HG03135 (cell line): ENCODE results near the gene PRLH.
"Not testable (repeated sequence)": the region's sequence is repeated elsewhere in the genome, so short reads cannot be mapped to it uniquely, and the experiment has no call there.

ENCODE experiments used
- ATAC-seq: cut with Tn5 transposase; IDR thresholded peaks from one replicate; pipeline ENCODE4 v1.9.1; 2021; ENCODE audit warnings: mild to moderate bottlenecking, moderate library complexity; ENCODE audit not compliant: unreplicated experiment

The PRLH gene

DNA sequence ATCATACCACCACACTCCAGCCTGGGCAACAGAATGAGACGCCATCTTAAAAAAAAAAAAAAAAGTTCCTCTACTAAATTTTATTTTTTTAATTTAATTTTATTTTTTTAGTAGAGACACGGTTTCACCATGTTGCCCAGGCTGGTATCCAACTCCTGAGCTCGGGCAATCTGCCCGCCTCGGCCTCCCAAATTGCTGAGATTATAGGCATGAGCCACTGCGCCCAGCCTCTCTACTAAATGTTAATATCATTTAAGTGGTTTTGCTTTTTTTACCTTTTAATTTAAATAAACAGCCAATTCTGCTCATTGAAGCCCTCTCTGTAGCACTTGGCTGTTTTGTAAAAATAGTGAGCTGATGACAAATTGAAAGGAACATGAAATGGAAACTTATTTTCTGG lies 15.0 kb downstream of the PRLH start:
- no peak for ATAC-seq

DNA sequence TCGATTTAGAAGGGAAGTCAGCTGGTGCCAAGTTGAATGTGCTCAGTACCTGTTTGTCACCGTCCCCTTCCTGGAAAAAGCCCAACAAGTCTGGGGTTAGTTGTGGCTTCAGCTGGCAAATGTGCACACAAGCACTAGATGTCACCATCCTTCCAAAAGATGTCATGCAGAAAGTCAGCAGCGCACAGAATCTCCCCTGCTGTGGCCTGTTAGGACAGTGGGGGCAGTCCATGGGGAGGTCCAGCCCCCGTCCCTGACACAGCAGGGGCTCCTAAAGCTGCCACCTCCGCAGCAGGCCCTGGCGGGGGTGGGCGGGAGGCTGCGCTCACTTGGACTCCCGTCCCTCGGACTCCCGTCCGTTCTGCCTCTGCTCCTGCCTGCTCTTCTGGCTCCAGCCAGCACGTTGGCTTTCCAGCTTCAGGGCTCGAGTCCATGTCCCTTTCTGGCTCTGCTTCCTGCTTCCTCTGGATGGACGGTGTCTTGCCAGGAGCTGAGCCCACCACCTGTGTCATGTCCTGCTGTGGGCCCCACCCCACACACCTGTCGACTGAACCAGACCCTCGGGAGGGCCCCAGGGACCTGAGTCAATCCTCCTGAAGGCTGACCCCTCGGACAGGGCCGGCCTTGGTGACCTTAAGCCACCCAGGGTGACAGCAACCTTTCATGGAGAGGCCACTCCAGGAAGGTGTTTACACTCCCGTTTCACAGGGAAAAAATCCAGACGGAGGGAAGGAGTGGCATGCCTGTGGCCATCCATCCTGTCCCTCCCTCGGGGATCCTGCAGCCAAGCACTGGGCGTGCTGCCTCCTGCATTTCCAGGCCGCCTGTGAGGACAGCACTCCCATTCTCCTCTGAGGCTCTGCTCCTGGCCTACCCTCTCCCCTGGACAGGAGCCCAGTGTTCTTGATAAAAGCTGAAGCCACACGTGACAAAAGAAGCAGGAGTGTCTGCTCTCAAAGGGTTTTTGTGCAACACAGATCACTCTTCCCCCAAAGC lies 15.7 kb downstream of the PRLH start:
- no peak for ATAC-seq

DNA sequence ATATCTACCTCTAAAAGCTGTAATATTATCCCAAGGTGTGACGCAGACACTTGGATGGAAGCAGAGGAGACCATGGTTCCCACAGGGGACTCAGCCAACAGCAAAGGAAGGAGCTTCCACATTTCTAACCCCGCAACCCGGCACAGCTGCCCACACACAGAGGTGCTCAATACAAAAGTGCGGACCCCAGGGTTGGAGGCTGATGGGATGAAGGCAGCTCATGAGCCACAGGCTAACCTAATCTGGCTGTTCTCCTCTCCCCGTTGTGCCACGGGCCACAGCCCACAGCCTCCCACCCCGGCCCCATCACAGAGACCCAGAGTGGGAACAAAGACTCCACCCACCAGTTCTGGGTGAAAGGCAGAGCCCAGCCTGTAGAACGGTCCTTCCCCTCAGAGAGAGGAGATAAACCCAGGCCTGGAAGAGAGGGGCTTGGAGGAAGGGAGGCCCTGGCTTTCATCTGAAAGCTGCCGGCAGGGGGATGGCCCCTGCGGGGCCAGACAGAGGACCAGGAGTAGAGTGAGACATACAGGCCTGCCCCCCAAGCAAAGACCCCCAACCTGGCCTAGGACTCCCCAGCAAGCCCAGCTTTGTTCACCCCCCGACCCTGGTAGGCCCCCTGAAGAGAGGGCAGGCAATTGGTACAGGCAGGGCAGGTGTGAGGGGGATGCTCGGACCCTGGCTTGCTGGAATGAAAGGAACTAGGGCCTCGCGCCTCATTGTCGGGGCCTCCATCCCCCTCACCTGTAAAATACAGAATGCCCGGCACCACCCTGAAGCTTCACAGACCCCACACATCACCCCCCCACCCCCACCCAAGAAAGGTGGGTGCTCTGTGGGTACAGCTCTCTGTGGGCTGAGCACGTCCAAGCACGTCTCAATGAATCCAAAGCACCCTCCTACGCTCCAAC lies 17.3 kb downstream of the PRLH start:
- no peak for ATAC-seq

DNA sequence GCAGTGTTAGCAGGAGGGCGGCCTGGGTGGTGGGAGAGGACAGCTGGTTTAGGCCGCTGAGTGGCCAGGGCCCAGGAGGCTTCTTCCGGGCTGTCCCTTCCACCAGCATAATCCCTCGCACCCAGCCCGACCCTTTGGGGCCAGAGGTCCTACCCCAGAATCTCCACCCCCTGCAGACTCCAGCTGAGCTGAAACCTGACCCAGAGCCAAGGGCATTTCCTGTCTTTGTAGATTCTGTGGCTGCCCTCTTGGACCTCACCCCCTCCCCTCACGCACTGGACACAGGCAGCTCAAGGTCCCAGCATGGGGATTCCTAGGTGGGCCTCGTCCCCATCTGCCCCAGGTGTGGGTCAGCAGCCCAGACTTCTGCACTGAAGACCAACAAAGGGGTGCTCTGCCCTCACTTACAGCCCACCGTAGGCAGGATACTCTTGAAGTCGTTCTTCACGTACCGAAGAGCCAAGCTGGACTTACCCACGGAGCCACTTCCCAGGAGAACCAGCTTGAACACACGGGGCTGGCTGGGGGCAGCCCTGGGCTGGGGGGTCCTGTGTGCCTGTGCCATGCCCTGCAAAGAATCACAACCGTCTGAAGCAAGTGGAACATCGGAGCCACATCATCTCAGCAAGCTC lies 19.3 kb downstream of the PRLH start:
- ATAC-seq, result no peak

DNA sequence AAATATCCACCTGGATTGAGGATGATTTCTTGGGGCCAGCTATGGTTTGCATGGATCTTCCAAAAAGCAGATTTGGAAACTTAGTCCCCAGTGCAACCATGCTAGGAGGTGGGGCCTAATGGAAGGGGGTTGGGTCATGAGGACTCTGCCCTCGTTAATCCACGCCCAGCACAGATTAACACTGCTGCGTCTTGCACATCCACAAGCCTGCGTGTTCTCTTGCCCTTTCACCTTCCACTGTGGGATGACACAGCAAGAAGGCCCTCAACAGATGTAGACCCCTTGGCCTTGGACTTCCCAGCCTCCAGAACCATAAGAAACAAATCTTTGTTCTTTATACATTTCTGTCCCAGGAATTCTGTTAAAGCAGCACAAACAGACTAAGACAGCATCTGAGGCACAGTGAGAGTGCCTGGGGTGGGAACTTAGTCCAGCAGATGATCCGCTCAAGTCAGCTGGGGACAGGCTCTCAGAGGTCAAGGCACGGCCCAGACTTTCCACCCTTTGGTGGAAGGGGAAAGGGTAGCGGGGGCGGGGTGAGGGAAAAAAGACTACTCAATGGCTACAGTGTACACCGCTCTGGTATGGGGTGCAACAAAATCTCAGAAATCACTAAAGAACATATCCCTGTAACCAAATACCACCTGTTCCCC lies 21.8 kb downstream of the PRLH start:
- no peak for ATAC-seq

DNA sequence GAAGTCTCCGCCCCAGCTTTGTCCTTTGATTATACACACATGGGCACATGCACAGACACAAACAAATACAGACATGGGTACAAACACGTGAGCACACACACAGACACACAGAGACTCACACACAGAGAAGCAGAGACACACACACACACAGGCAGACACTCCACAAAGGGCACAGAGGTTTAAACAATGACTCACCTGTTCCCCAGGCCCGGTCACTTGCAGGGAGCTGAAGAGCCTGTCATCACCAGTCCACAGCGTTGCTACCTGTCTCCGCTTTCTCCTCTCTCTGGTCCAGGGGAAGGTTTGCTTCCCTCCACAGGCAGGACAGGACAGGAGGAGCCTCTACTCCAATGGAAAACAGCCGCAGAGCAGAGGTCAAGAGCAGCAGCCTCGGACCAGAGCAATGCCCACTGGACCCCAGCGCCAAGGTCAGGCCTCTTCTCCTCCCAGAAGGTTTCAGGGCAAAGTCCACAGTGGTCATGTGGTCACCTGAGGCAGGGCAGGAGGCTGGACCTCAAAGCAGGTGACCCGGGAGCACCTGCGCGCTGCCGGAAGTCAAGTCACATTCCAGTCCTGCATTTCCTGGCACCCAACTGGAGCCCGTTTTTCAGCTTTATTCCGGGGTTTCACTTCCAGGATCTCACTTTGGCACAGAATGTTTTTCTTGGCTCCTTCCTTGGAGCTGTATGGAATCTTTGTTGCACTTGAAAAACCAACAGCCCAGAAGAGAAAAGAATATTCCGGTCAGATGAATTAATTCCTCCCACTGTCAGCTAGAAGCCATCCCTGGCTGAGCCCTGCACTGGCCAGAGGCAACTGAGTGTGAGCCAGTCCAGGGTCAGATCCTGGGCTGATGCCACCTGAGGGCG lies 24.1 kb downstream of the PRLH start, which contains the start of gene RAB17:
RAB17 (minus strand) TSS at position 463 of the 869 bp plus-strand sequence. CDS start 4,580 bp downstream, outside the sequence.
- no peak for ATAC-seq

DNA sequence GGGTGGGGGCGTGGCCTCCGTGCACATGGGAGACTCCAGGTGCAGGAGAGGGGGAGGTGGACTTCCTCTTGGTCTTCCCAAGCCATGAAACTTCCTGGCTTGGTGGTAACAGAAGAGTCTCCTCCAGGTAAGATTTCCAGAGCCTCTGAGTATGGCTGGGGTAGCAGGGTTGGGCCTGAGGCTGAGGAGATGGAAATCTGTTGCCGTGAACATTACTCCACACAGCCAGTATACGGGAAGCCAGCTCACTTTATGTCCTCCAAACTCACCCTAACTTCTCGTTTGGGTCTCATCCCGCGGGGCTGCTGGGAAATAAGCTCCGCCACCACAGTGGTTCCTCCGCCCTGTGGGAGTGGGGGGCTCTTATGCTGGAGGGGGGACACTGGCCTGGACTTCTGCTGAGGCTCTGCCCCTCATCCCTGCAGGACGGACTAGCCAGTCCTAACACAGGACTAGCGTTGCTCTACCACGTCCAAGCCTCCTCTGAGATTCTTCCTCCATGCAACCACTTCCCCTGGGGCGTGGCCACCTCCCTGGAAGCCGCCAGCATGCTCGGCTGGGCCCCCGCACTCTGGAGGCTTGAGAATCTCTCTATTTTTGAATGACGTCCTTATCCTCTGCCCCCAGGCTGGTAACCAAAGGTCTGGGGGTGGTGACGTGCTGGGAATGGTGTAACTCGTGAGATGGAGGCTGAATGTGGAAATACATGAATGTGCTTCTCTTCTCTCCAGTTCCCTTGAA lies 24.9 kb downstream of the PRLH start:
- no peak for ATAC-seq

DNA sequence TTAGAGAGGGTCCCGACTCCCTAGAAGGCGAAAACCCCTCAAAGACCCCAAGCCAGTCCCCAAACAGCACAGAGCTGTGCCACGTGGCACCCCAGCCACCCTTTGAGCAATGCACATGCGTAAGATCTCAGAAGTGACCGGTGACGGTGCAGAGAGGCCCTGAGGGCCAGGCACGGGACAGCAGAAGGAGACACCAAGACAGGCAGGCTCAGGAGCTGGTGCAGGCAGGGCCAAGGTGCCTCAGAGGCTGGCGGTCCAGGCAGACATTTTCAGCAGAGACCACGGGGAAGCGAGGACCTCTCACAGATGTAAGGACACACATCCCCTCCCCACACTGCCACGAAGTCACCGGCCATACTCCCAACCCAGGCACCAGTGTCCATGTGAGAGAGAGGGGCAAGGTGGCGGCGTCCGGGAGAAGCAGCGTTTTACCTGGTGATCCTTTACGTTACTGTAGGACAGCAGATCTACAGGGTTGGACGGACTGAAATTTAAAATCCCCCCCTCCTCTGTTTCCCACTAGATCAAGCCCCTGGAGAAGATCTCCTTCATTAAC lies 26.1 kb downstream of the PRLH start:
- ATAC-seq, result no peak

DNA sequence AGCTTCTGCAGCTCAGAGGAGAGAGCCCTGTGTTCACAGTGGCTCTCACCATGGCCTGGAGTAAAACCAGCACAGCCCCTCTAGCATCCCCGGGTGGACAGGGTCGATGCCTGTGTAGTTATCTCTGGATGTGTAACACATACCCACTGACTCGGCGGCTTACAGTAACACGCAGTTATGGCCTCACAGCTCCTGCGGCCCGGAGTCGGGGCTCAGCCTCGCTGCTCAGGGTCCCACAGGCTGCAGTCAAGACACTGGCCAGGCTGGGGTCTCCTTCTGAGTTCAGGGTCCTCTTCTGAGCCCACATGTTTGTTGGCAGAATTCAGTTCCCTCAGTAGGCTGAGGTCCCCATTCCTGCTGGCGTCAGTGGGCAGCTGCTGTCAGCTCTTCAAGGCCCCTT lies 26.7 kb downstream of the PRLH start:
- ATAC-seq, result no peak

DNA sequence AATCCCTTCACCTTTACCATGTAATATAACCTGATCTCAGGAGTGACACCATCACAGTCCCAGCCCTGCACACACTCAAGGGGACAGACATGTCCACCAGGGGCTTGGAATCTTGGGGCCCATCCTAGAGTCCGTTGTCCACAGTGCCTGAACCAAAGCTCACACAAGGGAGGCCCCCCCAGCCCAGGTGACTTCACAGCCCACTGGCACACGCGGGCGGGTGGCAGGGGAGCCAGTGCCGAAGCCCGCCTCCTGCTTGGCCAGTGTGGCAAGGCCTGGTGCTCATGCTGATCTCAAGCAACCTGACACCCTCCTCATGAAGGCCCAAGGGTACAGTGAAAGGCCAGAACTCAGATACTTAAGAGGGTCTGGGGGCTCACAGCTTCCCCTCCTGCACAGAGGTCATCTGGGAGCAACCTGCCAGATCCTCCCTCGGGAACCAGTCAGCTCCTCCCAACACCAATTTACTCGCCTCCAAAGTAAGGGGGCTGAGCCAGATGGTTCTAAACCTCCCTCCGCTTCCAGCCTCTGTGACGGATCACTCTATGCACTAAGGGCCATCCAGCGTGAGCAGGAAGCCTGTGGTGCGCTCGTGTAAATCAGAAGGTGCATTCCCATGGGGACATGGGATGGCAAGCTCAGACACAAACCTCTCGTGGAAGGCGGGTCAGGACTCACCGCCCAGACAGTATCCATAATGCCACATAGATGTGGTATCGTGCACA lies 27.4 kb downstream of the PRLH start:
- ATAC-seq, result no peak

DNA sequence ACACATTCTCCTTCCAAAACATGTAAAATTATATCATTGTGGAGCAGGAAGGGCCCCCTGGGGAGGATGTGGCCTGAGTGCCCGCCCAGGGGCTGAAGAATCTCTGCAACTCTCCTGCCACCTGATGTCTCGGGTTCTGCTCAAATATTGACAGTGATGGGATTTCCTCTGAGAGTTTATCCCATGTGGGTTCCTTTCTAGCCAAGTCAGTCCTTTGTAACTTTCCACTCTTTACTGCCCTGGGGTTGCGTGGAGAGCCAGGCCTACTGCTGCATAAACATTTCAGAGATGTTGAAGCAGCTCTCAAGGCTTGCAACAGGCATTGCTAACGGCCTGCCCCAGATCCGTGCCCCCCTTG lies 28.1 kb downstream of the PRLH start:
- no peak for ATAC-seq

DNA sequence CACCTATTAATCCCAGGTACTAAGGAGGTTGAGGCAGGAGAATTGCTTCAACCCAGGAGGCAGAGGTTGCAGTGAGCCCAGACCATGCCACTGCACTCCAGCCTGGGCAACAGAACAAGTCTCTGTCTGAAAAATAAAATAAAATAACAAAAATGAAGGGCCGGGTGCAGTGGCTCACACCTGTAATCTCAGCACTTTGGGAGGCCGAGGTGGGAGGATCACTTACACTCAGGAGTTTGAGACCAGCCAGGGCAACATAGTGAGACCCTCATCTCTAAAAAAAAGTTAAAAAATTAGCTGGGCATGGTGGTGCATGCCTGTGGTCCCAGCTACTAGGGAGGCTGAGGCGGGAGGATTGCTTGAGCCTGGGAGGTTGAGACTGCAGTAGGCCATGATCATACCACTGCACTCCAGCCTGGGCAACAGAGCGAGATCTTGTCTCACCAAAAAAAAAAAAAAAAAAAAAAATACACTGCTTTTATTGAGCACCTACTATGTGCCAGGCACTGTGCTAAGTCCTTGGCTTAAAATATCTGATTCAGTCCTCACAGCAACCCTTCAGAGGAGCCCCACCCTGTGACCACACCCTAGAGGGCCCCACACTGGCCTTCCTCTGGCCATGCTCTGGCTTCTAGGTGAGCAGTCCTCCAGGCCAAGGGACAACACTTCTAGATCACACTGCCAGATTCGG lies 29.6 kb downstream of the PRLH start:
- not testable (repeated sequence) for ATAC-seq

DNA sequence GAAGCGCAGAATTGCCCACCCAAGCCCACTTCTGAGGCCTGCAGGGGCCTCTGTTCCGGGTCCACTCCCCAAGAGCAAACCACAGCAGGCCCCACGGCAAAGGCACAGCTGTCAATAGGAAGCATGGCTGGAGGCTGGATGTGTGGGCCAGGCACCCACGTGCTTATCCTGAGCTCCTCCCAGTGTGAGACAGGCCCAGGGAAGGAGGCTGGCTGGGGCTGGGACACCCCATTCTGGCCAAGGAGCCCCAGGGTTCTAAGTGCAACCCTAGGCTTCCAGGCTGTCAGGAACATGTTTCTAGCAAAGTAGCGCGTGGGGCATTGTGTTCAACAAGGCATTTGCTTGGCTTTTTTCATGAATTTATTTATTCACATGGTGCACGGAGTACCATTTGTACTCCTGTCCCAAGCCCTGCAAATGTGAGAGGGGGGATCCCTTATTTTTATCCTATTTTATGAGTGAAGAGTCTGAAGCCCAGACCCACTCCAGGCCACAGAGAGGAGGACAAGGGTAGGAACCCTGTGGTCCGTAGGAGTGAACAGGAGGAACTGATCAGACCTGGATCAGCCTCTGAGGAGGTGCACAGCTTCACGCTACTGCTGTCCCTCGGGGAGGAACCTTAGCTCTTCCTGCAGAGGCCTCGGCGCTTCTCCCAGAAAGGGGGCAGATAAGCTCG lies 30.3 kb downstream of the PRLH start:
- no peak for ATAC-seq

DNA sequence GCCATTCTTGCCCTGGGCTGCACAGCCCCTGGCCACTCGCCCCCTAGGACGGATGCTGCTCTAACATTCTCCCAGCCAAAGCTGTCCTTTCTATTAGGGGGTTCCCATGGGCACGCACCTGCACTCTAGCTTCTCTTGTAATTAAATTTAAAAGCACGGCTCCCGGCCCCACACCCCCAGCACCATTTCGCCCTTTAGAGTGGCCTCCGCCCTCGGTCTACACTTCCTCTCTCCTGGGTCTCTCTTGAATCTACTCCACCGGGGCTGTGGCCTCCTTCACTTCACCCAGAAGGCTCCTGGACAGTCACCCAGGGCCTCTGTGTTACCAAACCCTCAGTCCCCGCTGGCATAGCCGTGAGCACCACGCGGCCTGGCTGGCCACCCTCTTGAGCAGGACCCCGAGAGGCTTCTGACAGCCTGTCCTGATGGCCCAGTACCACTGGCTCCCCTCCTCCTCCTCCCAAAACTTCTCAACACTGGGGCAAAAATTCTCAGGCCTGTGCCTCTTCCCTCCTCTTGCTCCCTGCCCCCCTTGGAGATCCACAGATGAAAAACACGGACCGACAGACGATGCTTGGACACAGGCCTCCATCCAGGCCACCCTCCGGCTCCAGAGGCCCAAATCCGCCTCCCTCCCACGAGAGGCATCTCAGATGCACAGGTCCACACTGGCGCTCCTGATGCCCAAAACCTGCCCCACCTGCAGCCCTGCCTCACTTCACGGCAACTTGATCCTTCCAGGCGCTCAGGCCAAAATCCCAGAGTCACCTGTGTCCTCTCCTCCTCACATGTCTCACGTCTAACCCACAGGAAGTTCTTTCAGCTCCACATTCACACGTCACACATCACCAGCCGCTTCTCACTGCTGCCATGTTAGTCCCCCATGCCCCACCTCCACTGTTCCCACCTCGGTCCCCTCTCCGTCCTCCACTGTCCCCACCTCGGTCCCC lies 31.1 kb downstream of the PRLH start:
- no peak for ATAC-seq

DNA sequence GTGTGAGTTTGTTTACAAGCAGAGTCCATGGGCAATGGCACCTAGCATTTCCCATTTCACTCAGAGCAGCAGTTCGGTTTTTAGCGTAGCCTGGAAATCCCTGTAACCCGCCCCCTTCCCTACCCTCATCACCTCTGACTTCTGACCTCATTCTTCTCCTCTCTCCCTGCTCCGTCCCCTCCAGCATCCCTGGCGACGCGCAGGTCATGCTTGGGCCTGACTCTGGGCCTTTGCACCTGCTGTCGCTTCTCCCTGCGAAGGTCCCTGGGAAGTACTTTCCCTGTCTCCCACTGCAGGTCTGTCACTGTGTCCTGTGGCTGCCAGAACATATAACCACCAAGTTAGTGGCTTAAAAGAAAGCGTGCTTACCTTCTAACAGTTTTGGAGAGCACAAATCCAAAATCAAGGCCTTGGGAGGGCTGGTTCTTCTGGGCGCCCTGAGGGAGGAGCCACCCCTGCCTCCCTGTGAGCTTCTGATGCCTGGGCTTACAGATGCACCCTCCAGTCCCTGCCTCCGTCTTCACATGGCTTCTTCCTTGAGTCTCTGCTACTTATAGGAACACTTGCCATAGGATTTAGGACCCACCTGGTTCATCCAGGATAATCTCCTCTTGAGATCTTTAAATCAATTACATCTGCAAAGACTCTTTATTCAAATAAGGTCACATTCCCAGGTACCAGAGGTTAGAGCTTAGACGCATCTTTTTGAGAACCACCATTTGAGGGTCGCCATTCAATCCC lies 32.3 kb downstream of the PRLH start:
- ATAC-seq, result no peak
